Panc1 (cell line): ENCODE results near the gene CCDC80. TPM values are rescaled to one million over a fixed set of nuclear protein-coding genes. Genes with fewer than 3 reads are reported as not detected.

Source experiments
- ATAC-seq: fragments of 200-7000 bp; cut with Tn5 transposase; 2 replicates; pipeline ENCODE4 v1.9.1; 2020; ENCODE audit warnings: mild to moderate bottlenecking, moderate library complexity
- BruUV-seq: library from RNA; stranded (reverse); fragments of 400-500 nt; replicated peaks from 2 replicates; lab custom pipeline; 2021; lab: Mats Ljungman, UMichigan
- CTCF ChIA-PET: fragments of 300-600 bp; sonication (Branson Sonifier 250); formaldehyde crosslinking; loops from one replicate; lab custom pipeline; 2022; ENCODE audit warnings: antibody characterized with exemption; lab: Charles Lee
- POLR2A ChIA-PET: fragments of 300-600 bp; sonication (Branson Sonifier 250); formaldehyde crosslinking; loops from one replicate; lab custom pipeline; 2022; ENCODE audit warnings: antibody characterized with exemption; lab: Charles Lee
- DNase-seq: peaks from one replicate; pipeline ENCODE4 v3.0.0-alpha.2; 2010; ENCODE audit warnings: low read depth, low spot score
- H3K27ac ChIP-seq: 2 replicates; pipeline ENCODE4 v1.5.1; 2011; ENCODE audit warnings: mild to moderate bottlenecking, low read length, inconsistent platforms
- H3K27me3 ChIP-seq: fragments of 200-500 bp; sonication (Bioruptor generic); 2 replicates; pipeline ENCODE4 v1.6.0; 2014; ENCODE audit warnings: low read length, inconsistent platforms; ENCODE audit not compliant: control insufficient read depth, insufficient read depth
- H3K36me3 ChIP-seq: fragments of 200-500 bp; sonication (Bioruptor generic); 2 replicates; pipeline ENCODE4 v1.5.1; 2014; ENCODE audit warnings: inconsistent platforms, mild to moderate bottlenecking, low read length, moderate library complexity; ENCODE audit not compliant: control insufficient read depth, insufficient read depth
- H3K4me1 ChIP-seq: 2 replicates; pipeline ENCODE4 v1.5.1; 2011; ENCODE audit warnings: inconsistent platforms, mild to moderate bottlenecking, low read length, moderate library complexity; ENCODE audit not compliant: control insufficient read depth, insufficient read depth
- H3K4me3 ChIP-seq, 2 experiments: 2 replicates each; pipeline ENCODE4 v1.5.1; 2011 to 2012; ENCODE audit warnings: low read depth in 2 of 2, low read length in 2 of 2, mild to moderate bottlenecking in 2 of 2, inconsistent platforms in 1 of 2, moderate library complexity in 1 of 2
- H3K9me3 ChIP-seq: fragments of 200-500 bp; sonication (Bioruptor generic); 2 replicates; pipeline ENCODE4 v1.5.1; 2014; ENCODE audit warnings: low read depth, mild to moderate bottlenecking, inconsistent platforms, low read length, moderate library complexity; ENCODE audit not compliant: control insufficient read depth, insufficient read depth
- CTCF ChIP-seq: fragments of 450-650 bp; IDR thresholded peaks from 2 replicates; pipeline ENCODE4 v1.5.1; 2017; ENCODE audit warnings: mild to moderate bottlenecking
- POLR2AphosphoS5 ChIP-seq: IDR thresholded peaks from 2 replicates; pipeline ENCODE4 v1.6.1; 2012; ENCODE audit warnings: mild to moderate bottlenecking, low read depth, low read length, moderate library complexity
- SIN3A ChIP-seq: IDR thresholded peaks from 2 replicates; pipeline ENCODE4 v1.6.1; 2012; ENCODE audit warnings: low read depth, mild to moderate bottlenecking, low read length, moderate library complexity, borderline replicate concordance; ENCODE audit not compliant: insufficient read depth
- TCF7L2 ChIP-seq: IDR thresholded peaks from 2 replicates; pipeline ENCODE4 v1.6.1; 2011; ENCODE audit warnings: mild to moderate bottlenecking, low read depth, low read length, inconsistent platforms
- in situ Hi-C: cut with HindIII; loops from 2 replicates; pipeline ENCODE4 v1.10.0; 2016; ENCODE audit warnings: low sequenced_read_pairs, low pct_unique_long_range_greater_than_20kb
- intact Hi-C: fragments of 100-400 bp; cut with micrococcal nuclease; formaldehyde crosslinking; loops from one replicate; pipeline ENCODE4 v1.10.0; 2022; ENCODE audit not compliant: unreplicated experiment
- total RNA-seq: library from RNA; stranded (reverse); gene quantifications from one replicate; pipeline ENCODE4 v1.2.1, GENCODE V29; 2021; ENCODE audit not compliant: unreplicated experiment
- TF ChIP-seq, protein P1 (sequence below), 2 experiments: IDR thresholded peaks; 2 replicates each; pipeline ENCODE4 v1.6.1; 2011 to 2012; ENCODE audit warnings: low read depth in 2 of 2, control low read depth in 1 of 2, low read length in 1 of 2, mild to moderate bottlenecking in 1 of 2, moderate library complexity in 1 of 2; ENCODE audit not compliant: insufficient read depth in 1 of 2

Gene CCDC80
- total RNA-seq, 1 experiment from 2014 or later, result 0.64 TPM

- in situ Hi-C loops, result no loop called here
- H3K36me3 ChIP-seq, result peaks cover 16% of the 10 kb centered on the region
- ChIA-PET CTCF (no interaction called here), POLR2A (no interaction called here)
- H3K4me3 ChIP-seq, result no peak overlapping the region
- no peaks in the 10 kb centered on the region for H3K9me3 ChIP-seq
- H3K4me1 ChIP-seq, result no peaks in the 10 kb centered on the region
- H3K27ac ChIP-seq, result no peak overlapping the region
- intact Hi-C loops, result no loop called here
- DNase-seq (no peak), ATAC-seq (no peak)
- TF ChIP-seq SIN3A (no peak), TCF7L2 (no peak), CTCF (no peak), POLR2AphosphoS5 (no peak)
- TF ChIP-seq, protein P1, sequence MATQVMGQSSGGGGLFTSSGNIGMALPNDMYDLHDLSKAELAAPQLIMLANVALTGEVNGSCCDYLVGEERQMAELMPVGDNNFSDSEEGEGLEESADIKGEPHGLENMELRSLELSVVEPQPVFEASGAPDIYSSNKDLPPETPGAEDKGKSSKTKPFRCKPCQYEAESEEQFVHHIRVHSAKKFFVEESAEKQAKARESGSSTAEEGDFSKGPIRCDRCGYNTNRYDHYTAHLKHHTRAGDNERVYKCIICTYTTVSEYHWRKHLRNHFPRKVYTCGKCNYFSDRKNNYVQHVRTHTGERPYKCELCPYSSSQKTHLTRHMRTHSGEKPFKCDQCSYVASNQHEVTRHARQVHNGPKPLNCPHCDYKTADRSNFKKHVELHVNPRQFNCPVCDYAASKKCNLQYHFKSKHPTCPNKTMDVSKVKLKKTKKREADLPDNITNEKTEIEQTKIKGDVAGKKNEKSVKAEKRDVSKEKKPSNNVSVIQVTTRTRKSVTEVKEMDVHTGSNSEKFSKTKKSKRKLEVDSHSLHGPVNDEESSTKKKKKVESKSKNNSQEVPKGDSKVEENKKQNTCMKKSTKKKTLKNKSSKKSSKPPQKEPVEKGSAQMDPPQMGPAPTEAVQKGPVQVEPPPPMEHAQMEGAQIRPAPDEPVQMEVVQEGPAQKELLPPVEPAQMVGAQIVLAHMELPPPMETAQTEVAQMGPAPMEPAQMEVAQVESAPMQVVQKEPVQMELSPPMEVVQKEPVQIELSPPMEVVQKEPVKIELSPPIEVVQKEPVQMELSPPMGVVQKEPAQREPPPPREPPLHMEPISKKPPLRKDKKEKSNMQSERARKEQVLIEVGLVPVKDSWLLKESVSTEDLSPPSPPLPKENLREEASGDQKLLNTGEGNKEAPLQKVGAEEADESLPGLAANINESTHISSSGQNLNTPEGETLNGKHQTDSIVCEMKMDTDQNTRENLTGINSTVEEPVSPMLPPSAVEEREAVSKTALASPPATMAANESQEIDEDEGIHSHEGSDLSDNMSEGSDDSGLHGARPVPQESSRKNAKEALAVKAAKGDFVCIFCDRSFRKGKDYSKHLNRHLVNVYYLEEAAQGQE (IDR thresholded peaks at IDR 0.05; ENCODE audit: insufficient read depth in 1 of 2, low read depth in 2 of 2, low read length in 1 of 2), result no peak
- H3K27me3 ChIP-seq, result no peaks in the 10 kb centered on the region
- no TSS peak for BruUV-seq
Observed at GRCh38 chr3:112579232-112579631, 61.7 kb downstream of the CCDC80 start.

DNA sequence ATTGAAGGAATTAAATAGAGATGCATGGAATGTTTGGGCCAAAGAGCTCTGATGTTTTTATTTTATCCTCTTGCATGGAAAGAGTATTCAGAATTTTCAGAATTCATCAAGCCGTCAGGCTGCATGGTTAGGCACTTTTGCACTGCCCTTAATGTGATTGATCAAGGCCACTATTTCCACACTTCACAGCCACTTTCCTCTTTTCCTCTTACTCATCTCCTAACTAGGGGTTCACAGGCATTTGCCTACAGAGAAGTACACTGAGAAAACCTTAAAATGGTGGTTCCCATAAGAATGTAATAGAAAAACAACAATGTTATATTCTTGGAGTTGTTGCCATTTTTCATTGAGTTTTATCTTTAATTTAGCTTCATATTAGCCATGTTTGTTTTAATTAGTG lies 68.2 kb downstream of the CCDC80 start:
- ChIA-PET CTCF (no interaction called here), POLR2A (interaction anchor here (0.6 kb wide), 1 partner anchor 811 kb away, joined by 7 read pairs; no protein-coding TSS in a partner anchor)
- Histone ChIP-seq H3K36me3 (peaks cover 7% of the 10 kb centered on the region), H3K9me3 (no peaks in the 10 kb centered on the region), H3K27ac (no peak overlapping the region), H3K27me3 (no peaks in the 10 kb centered on the region), H3K4me1 (no peaks in the 10 kb centered on the region), H3K4me3 (no peak overlapping the region)
- intact Hi-C loops (no loop called here), in situ Hi-C loops (no loop called here)
- no peak for TF ChIP-seq TCF7L2
- no peak for TF ChIP-seq POLR2AphosphoS5
- TF ChIP-seq SIN3A, result no peak
- TF ChIP-seq CTCF, result no peak
- TF ChIP-seq, protein P1 (IDR thresholded peaks at IDR 0.05; ENCODE audit: insufficient read depth in 1 of 2, low read depth in 2 of 2, low read length in 1 of 2), result no peak
- no peak for ATAC-seq
- DNase-seq, result no peak
- BruUV-seq, result no TSS peak
